A673 (cell line): ENCODE measurements around the gene ZNF554. TPM values are rescaled to one million over a fixed set of nuclear protein-coding genes. Genes with fewer than 3 reads are reported as not detected.

ENCODE experiments used
- BruUV-seq: library from RNA; stranded (reverse); fragments of 400-500 nt; replicated peaks from 2 replicates; lab custom pipeline; 2021; lab: Mats Ljungman, UMichigan
- CTCF ChIA-PET: fragments of 300-600 bp; sonication (Branson Sonifier 250); formaldehyde crosslinking; loops from one replicate; lab custom pipeline; 2022; ENCODE audit warnings: antibody characterized with exemption; lab: Charles Lee
- POLR2A ChIA-PET: fragments of 300-600 bp; sonication (Branson Sonifier 250); formaldehyde crosslinking; loops from one replicate; lab custom pipeline; 2022; ENCODE audit warnings: antibody characterized with exemption; ENCODE audit not compliant: low non-redundant PET; lab: Charles Lee
- DNase-seq: peaks from one replicate; pipeline ENCODE4 v3.0.0-alpha.2; 2015; ENCODE audit warnings: low spot score
- H3K27ac ChIP-seq: fragments of 200-600 bp; sonication (generic); 2 replicates; pipeline ENCODE4 v1.5.1; 2016; ENCODE audit warnings: mixed run types, low read depth, mild to moderate bottlenecking, mixed read lengths, antibody characterized with exemption, low read length; ENCODE audit not compliant: poor library complexity, severe bottlenecking
- H3K27me3 ChIP-seq: fragments of 200-600 bp; sonication (generic); replicated peaks from 2 replicates; pipeline ENCODE4 v1.6.1; 2017; ENCODE audit warnings: mixed run types, low read depth, mild to moderate bottlenecking, mixed read lengths, antibody characterized with exemption, low read length; ENCODE audit not compliant: insufficient read depth, poor library complexity
- H3K36me3 ChIP-seq: fragments of 200-600 bp; sonication (generic); 2 replicates; pipeline ENCODE4 v1.6.1; 2016; ENCODE audit warnings: mixed run types, mild to moderate bottlenecking, mixed read lengths, antibody characterized with exemption, low read length; ENCODE audit not compliant: insufficient read depth, poor library complexity, severe bottlenecking
- H3K4me1 ChIP-seq: fragments of 200-600 bp; sonication (generic); 2 replicates; pipeline ENCODE4 v1.6.1; 2017; ENCODE audit warnings: mixed run types, mild to moderate bottlenecking, mixed read lengths, antibody characterized with exemption, low read length; ENCODE audit not compliant: insufficient read depth, poor library complexity, severe bottlenecking
- H3K4me3 ChIP-seq: fragments of 200-600 bp; sonication (generic); 2 replicates; pipeline ENCODE4 v1.5.1; 2016; ENCODE audit warnings: low read depth, mixed run types, mild to moderate bottlenecking, mixed read lengths, low read length; ENCODE audit not compliant: poor library complexity, severe bottlenecking
- H3K9me3 ChIP-seq: fragments of 200-600 bp; sonication (generic); 2 replicates; pipeline ENCODE4 v1.6.1; 2016; ENCODE audit warnings: mixed run types, low read depth, mild to moderate bottlenecking, mixed read lengths, antibody characterized with exemption, low read length; ENCODE audit not compliant: poor library complexity, severe bottlenecking
- EZH2 ChIP-seq: fragments of 200-600 bp; sonication (generic); IDR thresholded peaks from 2 replicates; pipeline ENCODE4 v1.6.1; 2017; ENCODE audit warnings: borderline replicate concordance, low read depth, mild to moderate bottlenecking, mixed read lengths, antibody characterized with exemption, low read length; ENCODE audit not compliant: poor library complexity, severe bottlenecking
- intact Hi-C: fragments of 100-400 bp; cut with micrococcal nuclease; formaldehyde crosslinking; loops from one replicate; pipeline ENCODE4 v1.10.0; 2022; ENCODE audit not compliant: unreplicated experiment
- total RNA-seq: library from RNA; stranded (reverse); gene quantifications from 2 replicates; pipeline ENCODE4 v1.2.3, GENCODE V29; 2021
- TF ChIP-seq, protein P1 (sequence below): fragments of 300-800, 200-600 bp; sonication (generic); conservative IDR thresholded peaks from 2 replicates; pipeline ENCODE4 v1.5.1; 2017; ENCODE audit warnings: low read depth, mild to moderate bottlenecking, antibody characterized with exemption, low read length, moderate library complexity, mixed read lengths

Gene ZNF554
- total RNA-seq, 1 experiment from 2014 or later = 3.5 TPM

DNA sequence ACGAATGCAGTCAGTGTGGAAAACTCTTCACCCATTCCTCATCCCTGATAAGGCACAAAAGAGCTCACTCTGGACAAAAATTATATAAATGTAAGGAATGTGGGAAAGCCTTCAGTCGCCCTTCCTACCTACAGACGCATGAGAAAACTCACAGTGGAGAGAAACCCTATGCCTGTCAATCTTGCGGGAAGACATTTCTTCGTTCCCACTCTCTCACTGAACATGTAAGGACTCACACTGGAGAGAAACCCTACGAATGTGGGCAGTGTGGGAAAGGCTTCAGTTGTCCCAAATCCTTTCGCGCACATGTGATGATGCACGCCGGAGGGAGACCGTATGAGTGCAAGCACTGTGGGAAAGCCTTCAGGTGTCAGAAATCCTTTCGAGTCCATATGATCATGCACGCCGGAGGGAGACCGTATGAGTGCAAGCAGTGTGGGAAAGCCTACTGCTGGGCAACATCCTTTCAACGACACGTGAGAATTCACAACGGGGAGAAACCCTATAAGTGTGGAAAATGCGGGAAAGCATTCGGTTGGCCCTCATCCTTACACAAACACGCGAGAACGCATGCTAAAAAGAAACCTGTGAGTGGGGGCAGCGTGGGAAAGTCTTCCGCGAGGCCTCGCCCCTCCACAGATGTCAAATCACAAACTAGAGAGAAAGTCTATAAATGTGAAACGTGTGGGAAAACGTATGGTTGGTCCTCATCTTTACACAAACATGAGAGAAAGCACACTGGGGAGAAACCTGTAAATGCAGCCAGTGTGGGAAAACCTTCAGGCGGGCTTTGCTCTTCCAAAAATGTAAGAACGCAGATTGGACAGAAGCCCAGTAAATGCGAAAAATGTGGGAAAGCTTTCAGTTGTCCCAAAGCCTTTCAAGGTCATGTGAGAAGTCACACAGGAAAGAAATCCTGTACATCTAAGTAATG lies 58.0 kb downstream of the ZNF554 start:
- no peak overlapping the region for H3K4me3 ChIP-seq
- H3K4me1 ChIP-seq = no peaks in the 10 kb centered on the region
- BruUV-seq = no TSS peak
- H3K9me3 ChIP-seq = peaks cover 30% of the 10 kb centered on the region
- DNase-seq = no peak
- no peaks in the 10 kb centered on the region for H3K36me3 ChIP-seq
- intact Hi-C loops = no loop called here
- H3K27me3 ChIP-seq = no peaks in the 10 kb centered on the region
- no peak overlapping the region for H3K27ac ChIP-seq
- CTCF ChIA-PET = no interaction called here
- TF ChIP-seq, protein P1, sequence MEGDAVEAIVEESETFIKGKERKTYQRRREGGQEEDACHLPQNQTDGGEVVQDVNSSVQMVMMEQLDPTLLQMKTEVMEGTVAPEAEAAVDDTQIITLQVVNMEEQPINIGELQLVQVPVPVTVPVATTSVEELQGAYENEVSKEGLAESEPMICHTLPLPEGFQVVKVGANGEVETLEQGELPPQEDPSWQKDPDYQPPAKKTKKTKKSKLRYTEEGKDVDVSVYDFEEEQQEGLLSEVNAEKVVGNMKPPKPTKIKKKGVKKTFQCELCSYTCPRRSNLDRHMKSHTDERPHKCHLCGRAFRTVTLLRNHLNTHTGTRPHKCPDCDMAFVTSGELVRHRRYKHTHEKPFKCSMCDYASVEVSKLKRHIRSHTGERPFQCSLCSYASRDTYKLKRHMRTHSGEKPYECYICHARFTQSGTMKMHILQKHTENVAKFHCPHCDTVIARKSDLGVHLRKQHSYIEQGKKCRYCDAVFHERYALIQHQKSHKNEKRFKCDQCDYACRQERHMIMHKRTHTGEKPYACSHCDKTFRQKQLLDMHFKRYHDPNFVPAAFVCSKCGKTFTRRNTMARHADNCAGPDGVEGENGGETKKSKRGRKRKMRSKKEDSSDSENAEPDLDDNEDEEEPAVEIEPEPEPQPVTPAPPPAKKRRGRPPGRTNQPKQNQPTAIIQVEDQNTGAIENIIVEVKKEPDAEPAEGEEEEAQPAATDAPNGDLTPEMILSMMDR = no peak
- no peak for TF ChIP-seq EZH2
- POLR2A ChIA-PET = no interaction called here

DNA sequence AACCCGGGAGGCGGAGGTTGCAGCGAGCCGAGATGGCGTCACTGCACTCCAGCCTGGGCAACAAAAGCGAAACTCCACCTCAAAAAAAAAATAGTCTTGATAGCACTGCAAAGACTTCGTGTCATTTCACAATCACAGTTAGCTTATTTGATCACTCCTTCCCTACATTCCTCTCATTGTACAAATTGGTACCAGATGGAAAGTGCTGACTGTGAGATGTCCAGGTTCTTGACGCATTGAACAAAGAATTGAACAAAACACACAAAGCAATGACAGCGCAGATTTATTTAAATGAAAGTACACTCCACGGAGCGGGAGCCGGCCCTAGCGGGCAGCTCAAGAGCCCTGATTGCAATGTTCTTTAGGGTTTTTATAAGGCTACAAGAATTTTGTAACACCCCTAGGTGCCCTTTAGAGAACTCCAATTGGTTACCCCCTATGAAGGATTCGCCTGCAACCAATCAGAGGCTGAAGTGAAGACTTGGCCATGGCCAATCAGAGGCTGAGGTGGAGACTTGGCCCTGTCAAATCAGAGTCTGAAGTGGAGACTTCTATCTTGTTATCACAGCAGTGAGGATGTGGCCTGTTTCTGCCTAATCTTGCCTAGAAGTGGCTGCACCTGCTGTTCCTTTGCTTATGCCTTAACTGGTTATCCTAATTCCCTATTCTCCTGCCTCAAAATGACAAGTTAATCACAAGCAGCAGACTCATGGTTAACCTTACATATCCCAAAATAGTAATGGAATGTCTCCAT lies 64.2 kb downstream of the ZNF554 start:
- POLR2A ChIA-PET = no interaction called here
- CTCF ChIA-PET = no interaction called here

DNA sequence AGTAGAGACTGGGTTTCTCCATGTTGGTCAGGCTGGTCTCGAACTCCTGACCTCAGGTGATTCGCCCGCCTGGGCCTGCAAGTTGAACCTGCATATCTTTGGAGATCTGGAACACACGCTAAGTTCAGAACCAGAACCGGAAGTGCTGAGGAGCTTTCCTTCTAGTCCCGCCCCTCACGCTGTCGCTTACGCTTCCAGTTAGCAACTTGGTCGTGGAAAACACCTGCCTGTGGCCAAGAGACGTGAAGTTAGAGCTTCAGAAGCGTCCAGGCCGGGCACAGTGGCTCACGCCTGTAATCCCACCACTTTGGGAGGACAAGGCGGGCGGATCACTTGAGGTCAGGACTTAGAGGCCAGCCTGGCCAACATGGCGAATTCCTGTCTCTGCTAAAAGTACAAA lies 66.1 kb downstream of the ZNF554 start:
- Histone ChIP-seq H3K27me3 (no peaks in the 10 kb centered on the region), H3K36me3 (no peaks in the 10 kb centered on the region), H3K4me1 (peaks cover 6% of the 10 kb centered on the region), H3K9me3 (no peaks in the 10 kb centered on the region), H3K4me3 (no peak overlapping the region), H3K27ac (no peak overlapping the region)
- DNase-seq = no peak
- TF ChIP-seq, protein P1 = no peak
- no peak for TF ChIP-seq EZH2
- ChIA-PET POLR2A (interaction anchor here (0.7 kb wide), 1 partner anchor 167 kb away, joined by 14 read pairs; no protein-coding TSS in a partner anchor), CTCF (no interaction called here)
- BruUV-seq = no TSS peak
- intact Hi-C loops = no loop called here

More for the DNA sequence above, 64.2 kb downstream of the ZNF554 start:
- intact Hi-C loops = no loop called here
- no peak overlapping the region for H3K4me3 ChIP-seq
- H3K4me1 ChIP-seq = peaks cover 6% of the 10 kb centered on the region
- H3K27ac ChIP-seq = no peak overlapping the region
- BruUV-seq = no TSS peak
- no peaks in the 10 kb centered on the region for H3K27me3 ChIP-seq
- DNase-seq = no peak
- no peaks in the 10 kb centered on the region for H3K36me3 ChIP-seq
- TF ChIP-seq, protein P1 = no peak
- peaks cover 4% of the 10 kb centered on the region for H3K9me3 ChIP-seq

Other genes with a start within 250 kb of the ZNF554 start
- 0.30 and 1.4 TPM in 2 replicates for gene GNG7, start 117.2 kb upstream of the ZNF554 start, total RNA-seq
- gene DIRAS1, start 98.5 kb upstream of the ZNF554 start, total RNA-seq = 36.8 and 46.5 TPM in 2 replicates
- 43.2 and 44.8 TPM in 2 replicates for gene SLC39A3, start 79.9 kb upstream of the ZNF554 start, total RNA-seq
- gene SGTA, start 36.6 kb upstream of the ZNF554 start, total RNA-seq = 101 and 106 TPM in 2 replicates
- gene THOP1, start 34.4 kb upstream of the ZNF554 start, total RNA-seq = 168 and 186 TPM in 2 replicates
- 4.8 and 6.2 TPM in 2 replicates for gene ZNF555, start 21.6 kb downstream of the ZNF554 start, total RNA-seq
- gene ZNF556, start 47.5 kb downstream of the ZNF554 start, total RNA-seq = not detected in 2 replicates
- gene ZNF57, start 81.1 kb downstream of the ZNF554 start, total RNA-seq = 5.1 and 5.5 TPM in 2 replicates
- gene ZNF77, start 125.1 kb downstream of the ZNF554 start, total RNA-seq = 6.3 and 6.4 TPM in 2 replicates
- gene TLE6, start 157.7 kb downstream of the ZNF554 start, total RNA-seq = 1.1 TPM in 1 of 2 replicates, not detected in the other
- gene TLE2, start 209.4 kb downstream of the ZNF554 start, total RNA-seq = 10.8 and 18.3 TPM in 2 replicates
- 360 and 397 TPM in 2 replicates for gene TLE5, start 242.6 kb downstream of the ZNF554 start, total RNA-seq